Fibroblast of pulmonary artery (primary cell): ENCODE data around the gene JMJD7.

ENCODE experiments used
- DNase-seq: peaks from one replicate; pipeline ENCODE4 v3.0.0-alpha.2; 2010; ENCODE audit warnings: low read depth
- H3K4me3 ChIP-seq: replicated peaks from 2 replicates; pipeline ENCODE4 v1.5.1; 2011; ENCODE audit warnings: low read depth, mild to moderate bottlenecking, control low read depth, low read length, moderate library complexity
- TF ChIP-seq, protein P1 (sequence below): IDR thresholded peaks from 2 replicates; pipeline ENCODE4 v1.5.1; 2011; ENCODE audit warnings: mild to moderate bottlenecking, control low read depth, low read length, inconsistent platforms; ENCODE audit errors: missing control alignments

Gene JMJD7

DNA sequence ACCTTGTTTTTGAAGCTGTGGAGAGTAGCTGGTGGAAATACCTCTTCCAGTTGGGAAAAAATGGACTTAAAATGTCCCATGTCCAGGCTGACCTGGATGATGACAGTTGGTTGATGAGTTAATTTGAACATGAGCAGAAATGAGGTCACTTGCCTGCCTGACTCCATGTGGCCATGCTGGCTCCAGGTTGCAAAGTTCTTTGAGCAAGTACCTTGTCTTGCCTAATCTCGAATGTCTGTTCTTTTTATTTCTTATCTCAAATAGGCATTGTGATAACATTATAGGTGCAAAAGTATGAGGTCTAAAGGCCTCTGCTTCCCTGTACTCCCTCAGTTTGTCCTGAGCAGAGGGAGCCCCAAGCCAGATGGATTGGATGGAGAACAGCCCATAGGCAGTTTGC, 44.6 kb upstream of the JMJD7 start:
- TF ChIP-seq, protein P1, sequence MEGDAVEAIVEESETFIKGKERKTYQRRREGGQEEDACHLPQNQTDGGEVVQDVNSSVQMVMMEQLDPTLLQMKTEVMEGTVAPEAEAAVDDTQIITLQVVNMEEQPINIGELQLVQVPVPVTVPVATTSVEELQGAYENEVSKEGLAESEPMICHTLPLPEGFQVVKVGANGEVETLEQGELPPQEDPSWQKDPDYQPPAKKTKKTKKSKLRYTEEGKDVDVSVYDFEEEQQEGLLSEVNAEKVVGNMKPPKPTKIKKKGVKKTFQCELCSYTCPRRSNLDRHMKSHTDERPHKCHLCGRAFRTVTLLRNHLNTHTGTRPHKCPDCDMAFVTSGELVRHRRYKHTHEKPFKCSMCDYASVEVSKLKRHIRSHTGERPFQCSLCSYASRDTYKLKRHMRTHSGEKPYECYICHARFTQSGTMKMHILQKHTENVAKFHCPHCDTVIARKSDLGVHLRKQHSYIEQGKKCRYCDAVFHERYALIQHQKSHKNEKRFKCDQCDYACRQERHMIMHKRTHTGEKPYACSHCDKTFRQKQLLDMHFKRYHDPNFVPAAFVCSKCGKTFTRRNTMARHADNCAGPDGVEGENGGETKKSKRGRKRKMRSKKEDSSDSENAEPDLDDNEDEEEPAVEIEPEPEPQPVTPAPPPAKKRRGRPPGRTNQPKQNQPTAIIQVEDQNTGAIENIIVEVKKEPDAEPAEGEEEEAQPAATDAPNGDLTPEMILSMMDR: no peak
- no peak overlapping the region for H3K4me3 ChIP-seq
- DNase-seq: no peak

DNA sequence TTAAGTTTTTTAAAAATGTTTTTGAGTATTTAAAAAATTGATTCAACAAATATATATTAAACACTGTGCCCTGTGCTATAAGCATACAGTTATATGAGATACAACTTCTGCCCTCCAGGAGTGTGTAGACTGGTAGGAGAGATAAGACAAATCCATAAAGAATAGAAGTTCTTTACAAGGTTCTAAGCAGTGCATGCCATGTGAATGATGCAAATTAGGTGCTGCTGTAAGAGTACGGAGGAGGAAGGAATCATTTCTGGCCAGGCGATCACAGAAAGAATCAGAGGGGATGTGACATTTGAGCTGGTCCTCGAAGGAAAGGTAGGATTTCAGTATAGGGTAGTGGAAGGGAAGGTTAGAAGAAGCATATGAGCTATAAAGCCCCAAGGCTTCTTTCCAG, 39.6 kb upstream of the JMJD7 start:
- no peak for DNase-seq
- H3K4me3 ChIP-seq: no peak overlapping the region
- TF ChIP-seq, protein P1: no peak

DNA sequence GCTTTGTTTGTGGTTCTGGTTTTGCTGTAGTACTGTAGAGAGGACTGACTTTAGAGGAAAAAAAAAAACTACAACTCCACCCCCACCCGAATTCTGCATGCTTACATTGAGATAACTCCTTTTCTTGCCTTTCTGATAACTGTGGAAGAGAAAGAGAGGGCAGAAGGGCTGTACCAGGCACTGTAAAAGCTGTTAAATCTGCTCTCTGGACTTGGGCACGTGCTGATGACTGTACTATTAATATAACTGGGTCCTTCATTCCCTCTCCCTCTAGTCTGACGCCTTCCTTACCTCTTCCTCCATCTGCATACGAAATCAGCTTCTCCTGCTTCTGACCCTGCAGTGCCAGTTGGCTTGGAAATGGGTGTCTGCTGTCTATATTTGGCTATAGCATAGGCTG, 38.7 kb upstream of the JMJD7 start:
- TF ChIP-seq, protein P1: no peak
- no peak for DNase-seq
- no peak overlapping the region for H3K4me3 ChIP-seq

DNA sequence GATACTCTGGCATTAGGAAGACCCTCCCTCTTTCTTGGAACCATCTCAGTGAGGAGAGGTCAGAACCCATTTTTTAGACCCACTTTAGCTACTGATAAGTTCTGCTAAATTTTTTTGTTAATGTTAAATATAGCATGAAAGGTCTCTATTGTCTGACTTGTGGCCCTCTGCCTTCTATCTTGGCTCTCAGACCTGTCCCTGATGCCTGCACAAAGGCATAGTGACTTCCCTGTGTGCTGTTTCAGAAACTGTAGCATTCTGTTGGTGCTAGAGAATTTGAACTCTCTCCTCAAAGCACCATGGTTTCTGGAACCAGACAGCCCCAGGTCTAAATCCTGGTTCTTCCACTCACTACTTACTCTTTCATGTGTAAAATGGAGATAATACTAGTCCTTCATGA, 38.2 kb upstream of the JMJD7 start:
- no peak overlapping the region for H3K4me3 ChIP-seq
- no peak for DNase-seq

DNA sequence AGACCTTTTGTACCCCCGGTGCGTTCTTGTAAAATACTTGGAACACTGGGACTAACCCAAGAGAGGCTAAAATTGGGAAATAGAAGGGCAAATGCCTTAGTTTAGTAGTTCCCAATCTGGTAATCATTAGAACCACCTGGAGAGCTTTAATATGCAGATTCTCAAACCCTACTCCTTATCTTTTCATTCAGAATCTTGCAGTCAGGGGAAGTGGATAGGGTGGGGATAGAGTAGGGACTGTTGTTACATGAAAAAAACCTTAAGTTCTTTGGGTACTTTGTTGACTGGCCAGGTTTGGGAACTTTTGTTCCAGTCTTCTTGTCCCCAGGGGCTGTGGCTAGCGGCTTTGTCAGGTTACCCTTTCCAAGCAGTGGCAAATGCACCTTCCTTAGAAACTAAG, 37.7 kb upstream of the JMJD7 start:
- TF ChIP-seq, protein P1: no peak
- no peak for DNase-seq
- H3K4me3 ChIP-seq: no peak overlapping the region

More for the DNA sequence above, 38.2 kb upstream of the JMJD7 start:
- TF ChIP-seq, protein P1: no peak

DNA sequence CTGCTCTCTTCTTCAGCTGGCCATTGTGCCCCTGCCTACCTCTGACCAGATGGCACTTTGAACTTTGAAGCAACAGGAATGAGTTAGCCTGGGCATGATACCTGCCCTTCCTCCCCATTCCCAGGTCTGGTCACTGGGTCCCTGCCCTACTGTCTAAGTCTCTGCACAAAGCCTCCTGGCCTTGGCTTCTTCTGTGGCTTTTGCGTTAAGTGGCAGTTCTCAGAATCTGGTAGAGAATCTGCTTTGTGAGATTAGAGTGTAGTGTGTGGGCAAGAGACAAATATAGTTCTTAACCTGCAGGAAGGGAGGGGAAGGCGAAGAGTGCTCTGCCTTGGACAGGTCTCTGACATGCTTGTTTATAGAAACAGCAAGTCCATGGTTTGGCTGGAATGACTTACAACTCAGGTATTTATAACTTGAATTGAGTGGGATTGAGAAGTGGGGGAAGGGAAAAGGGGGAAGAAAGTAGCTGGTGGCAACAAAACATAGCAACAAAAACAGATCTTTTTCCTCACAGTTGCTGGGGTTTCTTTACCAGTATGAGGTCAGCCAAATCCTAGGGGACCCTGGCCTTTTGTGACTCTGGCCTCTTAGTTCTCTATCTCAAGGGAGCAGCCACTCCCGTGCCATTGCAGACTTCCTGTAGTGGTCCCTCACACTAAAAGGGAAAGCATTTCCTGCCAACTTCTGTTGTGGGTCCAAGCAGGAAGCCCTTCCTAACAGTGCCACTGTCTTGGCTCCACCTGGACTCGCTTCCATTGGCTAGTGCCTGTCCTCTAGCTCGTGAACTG, 36.9 kb upstream of the JMJD7 start:
- no peak overlapping the region for H3K4me3 ChIP-seq
- TF ChIP-seq, protein P1: no peak
- peak; percentile 78 for DNase-seq

DNA sequence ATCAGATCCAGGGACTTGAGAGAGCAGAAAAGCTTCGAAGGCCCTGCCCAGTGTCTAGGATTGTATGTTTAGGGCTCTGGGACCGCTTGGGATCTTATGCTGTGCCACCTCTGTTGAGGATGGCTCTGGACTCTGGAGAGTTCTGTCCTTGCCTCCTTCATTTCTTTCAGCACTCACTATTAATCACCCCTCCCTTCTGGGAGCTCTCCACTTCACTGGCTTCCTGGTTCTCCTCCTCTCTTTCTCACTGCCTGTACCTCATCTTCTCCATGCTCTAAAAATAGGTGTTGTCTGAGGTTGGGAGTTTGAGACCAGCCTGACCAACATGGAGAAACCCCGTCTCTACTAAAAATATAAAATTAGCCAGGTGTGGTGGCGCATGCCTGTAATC, 36.4 kb upstream of the JMJD7 start:
- TF ChIP-seq, protein P1: no peak
- H3K4me3 ChIP-seq: no peak overlapping the region
- no peak for DNase-seq
